ENCODE measurements around the gene DGKB. TPM values are rescaled to one million over a fixed set of nuclear protein-coding genes. Genes with fewer than 3 reads are reported as not detected.

The DGKB gene
- total RNA-seq, 2 experiments from 2014 or later = not detected

DNA sequence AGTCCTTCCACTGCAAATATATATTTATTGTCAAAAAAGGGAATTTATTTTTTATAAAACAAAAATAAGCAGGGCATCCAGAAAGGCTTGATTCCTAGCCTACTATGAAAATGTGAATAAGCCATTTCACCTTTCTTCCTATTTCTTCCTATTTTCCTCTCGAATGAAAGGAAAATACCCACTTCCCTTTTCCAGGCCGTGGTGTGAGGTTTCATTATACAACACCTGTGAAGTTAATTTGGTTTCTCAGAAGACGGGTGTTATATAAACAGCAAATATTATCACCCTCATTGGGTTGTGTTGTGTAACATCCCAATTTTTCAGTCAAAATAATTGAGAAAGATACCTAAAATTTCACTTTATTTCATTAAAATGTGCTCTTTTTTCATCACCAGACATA lies 214.3 kb downstream of the DGKB start:
- ChIA-PET CTCF (interaction anchor here (0.6 kb wide), 1 partner anchor 176 kb away, joined by 3 read pairs; no protein-coding TSS in a partner anchor), POLR2A (no interaction called here)
- Mint-ChIP-seq H3K4me1 (ENCODE audit: low read depth) (no peaks in the 10 kb centered on the region), H3K4me3 (no peak overlapping the region), H3K36me3 (no peaks in the 10 kb centered on the region), H3K27me3 (peaks cover 8% of the 10 kb centered on the region), H3K27ac (no peak overlapping the region), H3K9me3 (no peaks in the 10 kb centered on the region)
- intact Hi-C loops (cut with micrococcal nuclease) = no loop called here
- DNase-seq = no peak

DNA sequence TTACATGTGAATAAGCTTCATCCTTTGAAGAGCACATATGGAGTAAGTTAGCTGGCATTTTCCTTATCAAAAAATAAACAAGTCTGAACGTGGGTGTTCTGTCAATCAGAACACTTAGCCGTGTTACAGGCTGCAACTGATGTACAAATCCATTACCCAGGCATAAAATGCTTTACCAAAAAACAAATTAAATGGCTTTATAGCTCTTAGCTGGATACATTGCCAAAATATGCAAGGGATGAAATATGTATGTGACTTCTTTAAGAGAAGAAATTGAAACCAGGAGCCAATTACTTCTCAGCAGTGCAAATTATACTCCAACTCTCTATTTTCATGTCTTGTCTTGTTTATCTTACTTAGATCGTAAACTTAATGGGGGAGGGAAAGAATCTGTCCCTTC lies 214.8 kb downstream of the DGKB start:
- no peak for DNase-seq
- no peak overlapping the region for H3K4me3 Mint-ChIP-seq
- H3K27ac Mint-ChIP-seq = no peak overlapping the region
- H3K9me3 Mint-ChIP-seq = no peaks in the 10 kb centered on the region
- intact Hi-C loops (cut with micrococcal nuclease) = no loop called here
- peaks cover 8% of the 10 kb centered on the region for H3K27me3 Mint-ChIP-seq
- CTCF ChIA-PET = interaction anchor here (0.7 kb wide), 1 partner anchor 1411 kb away, joined by 3 read pairs; no protein-coding TSS in a partner anchor
- H3K4me1 Mint-ChIP-seq (ENCODE audit: low read depth) = no peaks in the 10 kb centered on the region
- POLR2A ChIA-PET = no interaction called here
- H3K36me3 Mint-ChIP-seq = no peaks in the 10 kb centered on the region

DNA sequence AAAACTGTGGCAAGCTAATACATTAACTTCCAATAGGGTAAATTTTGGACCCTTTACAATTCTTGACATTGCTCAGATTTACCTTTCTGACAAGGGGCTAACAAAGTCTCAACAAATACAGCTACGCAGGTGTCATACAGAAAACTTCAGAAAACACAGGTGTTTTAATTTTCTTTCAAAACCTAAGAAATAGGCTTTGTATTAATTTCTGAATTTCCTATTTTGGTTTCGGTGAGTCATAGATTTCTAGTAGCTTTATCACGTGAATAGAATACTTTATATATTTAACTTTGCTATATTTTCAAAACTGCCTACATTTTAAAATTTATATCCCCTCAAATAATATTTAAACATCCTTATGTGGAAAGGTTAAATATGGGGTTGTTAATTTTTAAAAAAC lies 215.3 kb downstream of the DGKB start:
- CTCF ChIA-PET = interaction anchor here (0.7 kb wide), 1 partner anchor 1411 kb away, joined by 3 read pairs; no protein-coding TSS in a partner anchor
- Mint-ChIP-seq H3K4me1 (ENCODE audit: low read depth) (no peaks in the 10 kb centered on the region), H3K27me3 (peaks cover 8% of the 10 kb centered on the region), H3K4me3 (no peak overlapping the region), H3K36me3 (no peaks in the 10 kb centered on the region), H3K9me3 (no peaks in the 10 kb centered on the region), H3K27ac (no peak overlapping the region)
- intact Hi-C loops (cut with micrococcal nuclease) = no loop called here
- POLR2A ChIA-PET = no interaction called here
- no peak for DNase-seq

GRCh38 chr7:14685167-14685566 lies 217.4 kb downstream of the DGKB start:
- no peak overlapping the region for H3K27ac Mint-ChIP-seq
- no peaks in the 10 kb centered on the region for H3K27me3 Mint-ChIP-seq
- POLR2A ChIA-PET = no interaction called here
- H3K36me3 Mint-ChIP-seq = no peaks in the 10 kb centered on the region
- no peak for DNase-seq
- H3K4me3 Mint-ChIP-seq = no peak overlapping the region
- CTCF ChIA-PET = no interaction called here
- H3K9me3 Mint-ChIP-seq = no peaks in the 10 kb centered on the region
- intact Hi-C loops (cut with micrococcal nuclease) = no loop called here
- H3K4me1 Mint-ChIP-seq (ENCODE audit: low read depth) = no peaks in the 10 kb centered on the region

DNA sequence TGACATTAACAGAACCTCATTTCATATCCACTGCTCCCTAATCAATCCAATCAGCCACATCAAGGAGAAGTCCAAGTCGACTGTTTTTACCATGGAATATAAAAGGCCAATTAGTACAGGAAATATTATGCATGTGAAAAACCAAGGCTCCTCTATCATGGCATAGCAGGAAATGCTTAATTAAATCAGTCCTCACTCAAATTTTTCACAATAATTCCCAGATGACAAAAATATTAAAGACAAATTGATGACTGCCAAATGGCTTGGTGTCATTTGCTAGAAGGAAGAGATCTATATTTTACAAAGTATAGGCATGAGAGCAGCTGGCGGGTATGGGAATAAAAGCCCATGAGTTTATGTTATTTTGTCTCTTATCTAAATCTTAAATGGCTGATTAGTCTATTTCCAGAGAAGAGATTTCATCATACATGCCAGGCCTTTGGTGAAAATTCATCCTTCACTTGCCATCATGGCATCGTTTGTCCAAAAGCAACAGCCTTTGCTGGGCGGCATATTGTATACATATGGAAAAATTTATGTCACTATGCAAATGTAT lies 219.6 kb downstream of the DGKB start:
- H3K4me3 Mint-ChIP-seq = no peak overlapping the region
- intact Hi-C loops (cut with micrococcal nuclease) = no loop called here
- H3K27ac Mint-ChIP-seq = no peak overlapping the region
- ChIA-PET POLR2A (no interaction called here), CTCF (interaction anchor here (3.5 kb wide), 1 partner anchor 9 kb away, joined by 18 read pairs; no protein-coding TSS in a partner anchor)
- no peaks in the 10 kb centered on the region for H3K4me1 Mint-ChIP-seq (ENCODE audit: low read depth)
- no peaks in the 10 kb centered on the region for H3K9me3 Mint-ChIP-seq
- H3K27me3 Mint-ChIP-seq = no peaks in the 10 kb centered on the region
- no peak for DNase-seq
- H3K36me3 Mint-ChIP-seq = no peaks in the 10 kb centered on the region

DNA sequence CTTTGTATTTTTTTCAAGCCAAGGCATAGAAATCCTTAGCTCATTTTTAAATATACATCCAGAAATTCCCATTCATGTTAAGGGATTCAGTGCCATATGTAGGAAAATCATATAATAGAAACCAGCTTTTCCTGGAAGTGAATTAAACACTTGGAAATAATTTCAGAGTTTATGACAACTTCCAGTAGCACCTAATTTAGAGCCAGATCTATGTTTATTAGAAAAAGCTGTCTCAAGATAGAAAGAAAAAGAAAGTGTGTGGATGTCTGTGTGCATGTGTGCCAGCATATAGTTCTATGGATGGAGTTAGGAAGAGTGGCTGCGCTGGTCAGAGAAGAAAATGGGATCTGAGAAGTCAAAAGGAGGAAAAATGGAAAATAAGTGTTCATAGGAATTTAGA lies 225.7 kb downstream of the DGKB start:
- intact Hi-C loops (cut with micrococcal nuclease) = no loop called here
- ChIA-PET POLR2A (no interaction called here), CTCF (interaction anchor here (0.7 kb wide), 1 partner anchor 15 kb away, joined by 3 read pairs; no protein-coding TSS in a partner anchor)
- H3K27me3 Mint-ChIP-seq = peaks cover 1% of the 10 kb centered on the region
- H3K4me3 Mint-ChIP-seq = no peak overlapping the region
- H3K36me3 Mint-ChIP-seq = no peaks in the 10 kb centered on the region
- no peak for DNase-seq
- H3K4me1 Mint-ChIP-seq (ENCODE audit: low read depth) = no peaks in the 10 kb centered on the region
- H3K9me3 Mint-ChIP-seq = no peaks in the 10 kb centered on the region
- H3K27ac Mint-ChIP-seq = no peak overlapping the region

GRCh38 chr7:14673202-14673601 lies 229.3 kb downstream of the DGKB start:
- no peaks in the 10 kb centered on the region for H3K4me1 Mint-ChIP-seq (ENCODE audit: low read depth)
- intact Hi-C loops (cut with micrococcal nuclease) = no loop called here
- peaks cover 1% of the 10 kb centered on the region for H3K27me3 Mint-ChIP-seq
- no peaks in the 10 kb centered on the region for H3K36me3 Mint-ChIP-seq
- CTCF ChIA-PET = interaction anchor here (1.6 kb wide), 1 partner anchor 19 kb away, joined by 6 read pairs; no protein-coding TSS in a partner anchor
- no peak overlapping the region for H3K27ac Mint-ChIP-seq
- POLR2A ChIA-PET = no interaction called here
- no peak overlapping the region for H3K4me3 Mint-ChIP-seq
- H3K9me3 Mint-ChIP-seq = no peaks in the 10 kb centered on the region
- DNase-seq = no peak

GRCh38 chr7:14666913-14667312 lies 235.6 kb downstream of the DGKB start:
- no peaks in the 10 kb centered on the region for H3K36me3 Mint-ChIP-seq
- ChIA-PET CTCF (interaction anchor here (0.7 kb wide), 1 partner anchor 25 kb away, joined by 3 read pairs; no protein-coding TSS in a partner anchor), POLR2A (no interaction called here)
- intact Hi-C loops (cut with micrococcal nuclease) = no loop called here
- H3K27me3 Mint-ChIP-seq = no peaks in the 10 kb centered on the region
- H3K4me3 Mint-ChIP-seq = no peak overlapping the region
- DNase-seq = no peak
- no peaks in the 10 kb centered on the region for H3K9me3 Mint-ChIP-seq
- H3K27ac Mint-ChIP-seq = no peak overlapping the region
- H3K4me1 Mint-ChIP-seq (ENCODE audit: low read depth) = no peaks in the 10 kb centered on the region

- no peak for DNase-seq
- no peaks in the 10 kb centered on the region for H3K27me3 Mint-ChIP-seq
- H3K4me3 Mint-ChIP-seq = no peak overlapping the region
- ChIA-PET POLR2A (no interaction called here), CTCF (no interaction called here)
- intact Hi-C loops (cut with micrococcal nuclease) = no loop called here
- H3K9me3 Mint-ChIP-seq = no peaks in the 10 kb centered on the region
- no peaks in the 10 kb centered on the region for H3K36me3 Mint-ChIP-seq
- H3K4me1 Mint-ChIP-seq (ENCODE audit: low read depth) = no peaks in the 10 kb centered on the region
- H3K27ac Mint-ChIP-seq = no peak overlapping the region
Measured at GRCh38 chr7:14666304-14666703, 236.2 kb downstream of the DGKB start.

DNA sequence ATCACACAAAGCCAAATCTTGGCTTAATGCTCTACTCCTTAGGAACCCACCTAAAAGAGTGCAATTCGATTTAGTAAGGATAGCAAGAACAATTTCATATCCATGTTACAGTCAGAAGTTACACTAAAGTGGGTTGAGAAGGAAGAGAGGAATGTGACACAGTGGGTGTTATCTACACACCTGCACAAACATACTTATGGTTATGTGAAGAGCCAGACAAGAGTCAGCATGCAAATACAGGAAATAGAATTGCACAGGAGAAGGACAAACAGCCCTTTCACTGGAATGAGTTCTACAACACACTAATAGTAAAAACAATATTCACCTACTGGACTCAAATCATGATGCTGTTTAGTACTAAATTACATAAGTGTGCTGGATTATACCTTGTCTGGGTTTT lies 262.8 kb downstream of the DGKB start:
- no peak for DNase-seq
- Mint-ChIP-seq H3K4me3 (no peak overlapping the region), H3K36me3 (peaks cover 2% of the 10 kb centered on the region), H3K27me3 (no peaks in the 10 kb centered on the region), H3K4me1 (ENCODE audit: low read depth) (no peaks in the 10 kb centered on the region), H3K9me3 (peaks cover 17% of the 10 kb centered on the region), H3K27ac (no peak overlapping the region)
- POLR2A ChIA-PET = no interaction called here
- CTCF ChIA-PET = no interaction called here
- intact Hi-C loops (cut with micrococcal nuclease) = no loop called here

DNA sequence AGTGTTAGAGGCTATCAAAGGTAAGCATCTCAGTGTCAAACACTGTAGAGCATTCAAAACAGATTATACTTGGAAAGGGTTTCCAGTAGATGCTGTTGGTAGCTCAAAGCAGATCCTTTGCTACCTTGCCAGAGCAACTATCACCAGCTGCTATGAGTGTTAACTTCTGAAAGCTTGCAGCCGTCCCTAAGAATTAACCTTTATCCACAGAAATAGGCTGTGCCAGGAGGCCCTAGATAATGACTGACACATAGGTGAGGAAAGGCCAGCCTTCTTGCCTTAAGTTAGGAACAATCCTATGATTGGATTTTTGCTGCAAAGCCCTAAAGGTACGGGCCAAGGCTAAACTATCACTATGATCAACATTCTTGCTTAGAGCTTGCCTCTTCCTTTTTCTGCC lies 263.2 kb downstream of the DGKB start:
- peaks cover 2% of the 10 kb centered on the region for H3K36me3 Mint-ChIP-seq
- ChIA-PET POLR2A (no interaction called here), CTCF (no interaction called here)
- DNase-seq = no peak
- H3K9me3 Mint-ChIP-seq = peaks cover 12% of the 10 kb centered on the region
- no peaks in the 10 kb centered on the region for H3K4me1 Mint-ChIP-seq (ENCODE audit: low read depth)
- intact Hi-C loops (cut with micrococcal nuclease) = no loop called here
- H3K27ac Mint-ChIP-seq = no peak overlapping the region
- no peaks in the 10 kb centered on the region for H3K27me3 Mint-ChIP-seq
- H3K4me3 Mint-ChIP-seq = no peak overlapping the region

DNA sequence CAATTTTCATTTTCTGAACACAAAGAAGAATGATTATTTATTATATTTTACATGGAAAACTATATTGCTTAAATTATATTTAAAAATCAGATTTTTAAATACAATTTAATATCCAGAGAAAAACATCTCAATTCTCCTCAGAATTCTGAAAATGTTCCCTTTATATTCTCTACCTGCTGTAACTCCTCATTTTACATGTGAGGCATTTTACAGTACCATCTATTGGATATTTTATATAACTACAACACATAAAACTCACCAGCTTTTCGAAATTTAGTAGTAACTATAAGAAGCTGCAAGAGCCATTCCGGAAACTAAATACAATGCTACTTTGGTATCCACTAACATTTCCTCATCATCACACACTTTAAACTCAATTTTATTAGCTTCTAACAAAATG lies 264.6 kb downstream of the DGKB start:
- DNase-seq = no peak
- Mint-ChIP-seq H3K4me3 (no peak overlapping the region), H3K4me1 (ENCODE audit: low read depth) (no peaks in the 10 kb centered on the region), H3K27me3 (no peaks in the 10 kb centered on the region), H3K27ac (no peak overlapping the region), H3K36me3 (no peaks in the 10 kb centered on the region), H3K9me3 (no peaks in the 10 kb centered on the region)
- CTCF ChIA-PET = no interaction called here
- intact Hi-C loops (cut with micrococcal nuclease) = no loop called here
- POLR2A ChIA-PET = no interaction called here

DNA sequence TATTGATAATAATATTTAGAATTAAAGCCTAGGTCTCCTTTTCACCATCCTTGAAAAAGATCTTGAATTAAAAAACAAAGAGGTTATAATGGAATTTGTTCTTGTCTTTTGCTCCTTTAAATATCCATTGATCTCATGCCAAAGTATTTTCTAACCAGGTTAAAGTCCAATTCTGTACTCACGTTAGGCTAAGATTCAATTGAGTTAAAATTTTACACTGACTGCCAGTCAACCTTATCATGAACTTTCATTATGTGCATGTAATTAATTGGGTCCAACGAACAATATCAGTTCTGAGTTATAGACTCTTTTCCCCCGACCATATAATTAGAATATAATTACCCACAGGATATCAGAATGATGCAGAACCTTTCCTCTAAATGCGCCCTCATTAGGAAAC lies 266.6 kb downstream of the DGKB start:
- POLR2A ChIA-PET = no interaction called here
- Mint-ChIP-seq H3K4me3 (no peak overlapping the region), H3K36me3 (no peaks in the 10 kb centered on the region), H3K9me3 (no peaks in the 10 kb centered on the region), H3K4me1 (ENCODE audit: low read depth) (no peaks in the 10 kb centered on the region), H3K27me3 (no peaks in the 10 kb centered on the region), H3K27ac (no peak overlapping the region)
- DNase-seq = no peak
- CTCF ChIA-PET = no interaction called here
- intact Hi-C loops (cut with micrococcal nuclease) = no loop called here
